NCI-H524 (cell line): ENCODE data around the gene TDO2.

Source experiments
- DNase-seq, 2 experiments: peaks; one replicate each; lab custom pipeline; 2025; lab: John Stamatoyannopoulos, UW

TDO2 gene

GRCh38 chr4:155954118-155954685 is 50.7 kb downstream of the TDO2 start:
- no peak for DNase-seq

DNA sequence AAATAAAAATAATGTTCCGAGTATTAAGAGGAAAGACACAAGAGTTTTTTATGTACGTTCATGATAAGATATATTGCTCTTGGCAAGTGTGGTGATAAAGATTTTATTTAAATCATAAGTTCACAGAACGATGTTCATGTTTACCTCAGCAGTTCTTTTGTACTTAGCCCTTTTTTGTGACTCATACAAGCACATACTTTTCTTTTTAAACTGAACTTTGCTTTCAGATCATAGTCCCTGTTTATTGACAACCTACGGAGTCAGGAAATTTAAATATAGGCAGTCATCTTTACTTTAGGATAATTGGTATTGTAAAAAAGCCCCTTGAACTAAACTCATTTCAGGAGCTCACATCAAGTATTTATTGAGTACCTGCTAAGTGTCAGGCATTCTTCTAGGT is 51.4 kb downstream of the TDO2 start:
- no peak for DNase-seq

- no peak for DNase-seq
Observed at GRCh38 chr4:155956461-155956860, 53.0 kb downstream of the TDO2 start.

DNA sequence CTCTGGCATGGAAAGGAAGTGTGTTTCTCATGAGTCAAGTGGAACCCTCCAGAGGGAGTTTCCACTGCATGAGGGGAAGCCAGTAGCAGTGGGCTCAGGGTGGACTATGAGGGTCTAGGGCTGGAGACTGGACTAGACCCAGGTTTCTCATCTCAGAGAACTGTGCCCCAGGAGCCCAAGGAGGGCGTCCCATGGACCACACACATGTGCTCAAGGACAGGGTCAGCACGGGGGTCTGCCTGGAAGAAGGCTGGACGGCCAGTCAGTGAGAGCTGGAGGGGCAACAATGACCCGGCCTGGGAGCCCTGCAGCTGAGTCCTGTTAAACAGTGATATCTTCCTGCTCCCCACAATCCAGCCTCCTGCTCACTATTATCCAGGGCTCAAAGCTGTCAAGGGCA is 55.9 kb downstream of the TDO2 start:
- no peak for DNase-seq

- no peak for DNase-seq
Observed at GRCh38 chr4:155960522-155960921, 57.0 kb downstream of the TDO2 start.

DNA sequence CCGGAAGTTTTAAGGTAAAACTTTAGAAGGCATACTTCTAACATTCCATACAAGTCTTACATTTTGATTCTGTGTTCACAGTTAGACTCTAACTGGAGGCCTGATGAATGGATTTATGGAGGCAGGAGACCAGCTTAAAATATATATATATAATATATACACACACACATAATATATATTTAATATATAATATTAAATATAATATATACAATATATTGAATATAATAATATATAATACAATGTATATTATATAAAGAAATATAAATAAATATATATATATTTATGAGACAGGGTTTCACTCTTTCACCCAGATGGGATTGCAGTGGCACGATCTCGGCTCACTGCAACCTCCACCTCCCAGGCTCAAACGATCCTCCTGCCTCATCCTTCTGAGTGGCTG is 58.1 kb downstream of the TDO2 start:
- no peak for DNase-seq

GRCh38 chr4:155962767-155963166 is 59.3 kb downstream of the TDO2 start:
- DNase-seq = no peak

DNA sequence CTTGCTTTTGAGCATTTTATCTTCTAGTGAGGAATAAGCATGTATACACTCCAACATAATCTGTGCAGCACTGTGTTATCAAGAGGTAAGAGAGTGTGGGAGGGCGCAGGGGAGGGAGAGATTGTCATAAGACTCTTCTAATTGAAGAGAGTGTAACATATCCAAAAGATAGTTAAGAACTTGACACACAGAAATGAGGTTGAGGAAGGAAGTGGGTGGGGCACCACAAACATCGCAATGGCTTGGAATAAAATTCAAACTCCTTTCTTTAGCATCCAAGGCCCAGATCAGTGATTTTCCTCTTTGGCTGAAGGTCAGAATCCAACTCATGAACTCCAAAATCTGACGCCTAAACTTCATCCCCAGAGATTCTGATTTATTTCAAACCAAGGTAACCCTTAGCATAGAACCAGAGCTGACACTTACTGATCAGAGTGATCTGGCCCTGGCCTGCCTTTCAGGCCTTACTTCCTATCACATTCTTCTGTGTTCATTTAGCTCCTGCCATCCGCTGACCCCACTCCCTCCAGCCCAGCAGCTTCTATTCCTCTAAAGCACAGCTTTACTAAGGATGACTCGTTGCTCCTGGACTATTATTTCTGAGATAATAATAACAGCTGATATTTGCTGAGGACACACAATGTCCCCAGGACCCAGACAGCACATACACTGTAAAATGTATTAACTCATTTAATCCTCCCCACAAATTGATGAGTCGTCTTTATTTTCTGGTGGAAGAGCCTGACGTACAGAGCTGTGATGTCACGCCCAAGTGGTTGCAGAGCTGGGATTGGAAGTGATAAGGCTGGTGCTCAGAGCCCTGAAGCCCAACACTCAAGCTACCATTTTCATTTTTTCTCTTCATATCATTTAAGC is 60.8 kb downstream of the TDO2 start:
- no peak for DNase-seq

GRCh38 chr4:155966171-155966570 is 62.7 kb downstream of the TDO2 start:
- no peak for DNase-seq

DNA sequence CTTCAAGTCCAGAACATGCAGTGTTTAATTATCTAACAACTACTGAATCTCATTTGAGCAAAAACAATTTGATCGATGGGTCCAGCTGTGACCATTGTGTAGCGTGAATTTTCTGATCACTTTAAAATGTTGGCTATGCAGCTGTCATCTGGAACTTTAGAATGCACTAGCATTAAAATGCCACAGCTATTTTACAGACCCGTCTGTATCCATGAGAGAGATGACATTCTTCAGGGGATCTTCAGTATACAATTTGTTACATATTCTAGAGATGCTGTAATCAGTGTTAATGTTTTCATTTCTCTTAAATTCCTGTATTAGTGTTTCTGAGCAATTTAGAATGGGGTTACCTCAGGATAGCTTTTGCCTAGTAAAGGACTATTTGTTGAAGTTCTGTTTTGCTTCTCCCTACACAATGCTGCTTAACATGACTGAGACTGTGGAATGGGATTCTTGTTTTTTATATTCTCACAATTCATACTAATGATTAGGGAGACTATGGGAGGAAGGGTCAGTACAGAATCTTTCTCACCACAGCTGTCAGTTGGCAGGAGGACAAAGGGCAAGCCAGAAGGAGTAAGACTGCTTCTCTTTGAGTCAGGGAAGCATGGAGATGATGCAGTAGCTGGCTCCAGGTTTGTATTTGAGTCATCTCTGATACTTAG is 63.4 kb downstream of the TDO2 start:
- no peak for DNase-seq
